ENCODE data around the gene PSKH1. TPM values are rescaled to one million over a fixed set of nuclear protein-coding genes. Genes with fewer than 3 reads are reported as not detected.
A peak's percentile ranks its signal among the peaks of the same experiment; 100 is the strongest.
"Not testable (repeated sequence)": the region's sequence is repeated elsewhere in the genome, so short reads cannot be mapped to it uniquely, and the experiment has no call there.

Gene PSKH1
- total RNA-seq, 2 experiments from 2014 or later, result 21.0 to 21.6 TPM

- no peak for ATAC-seq
- Mint-ChIP-seq H3K36me3 (peaks cover 4% of the 10 kb centered on the region), H3K27me3 (no peaks in the 10 kb centered on the region), H3K27ac (peak overlapping the region; percentile 0), H3K4me1 (peaks cover 17% of the 10 kb centered on the region), H3K4me3 (no peak overlapping the region), H3K9me3 (ENCODE audit: low read depth) (no peaks in the 10 kb centered on the region)
- no peak for DNase-seq
- CTCF ChIA-PET, result interaction anchor here (1.7 kb wide), 1 partner anchor 24 kb away, joined by 7 read pairs; no protein-coding TSS in a partner anchor
Observed at GRCh38 chr16:67907397-67908180, 14.5 kb downstream of the PSKH1 start.

GRCh38 chr16:67909056-67909742 lies 16.1 kb downstream of the PSKH1 start:
- Mint-ChIP-seq H3K9me3 (ENCODE audit: low read depth) (no peaks in the 10 kb centered on the region), H3K27me3 (no peaks in the 10 kb centered on the region), H3K36me3 (peaks cover 4% of the 10 kb centered on the region), H3K4me1 (peaks cover 17% of the 10 kb centered on the region), H3K4me3 (no peak overlapping the region), H3K27ac (peak overlapping the region; percentile 47)
- ATAC-seq (no peak), DNase-seq (no peak)
- CTCF ChIA-PET, result interaction anchor here (1.0 kb wide), 1 partner anchor 93 kb away, joined by 4 read pairs; no protein-coding TSS in a partner anchor

GRCh38 chr16:67910158-67910557 lies 17.1 kb downstream of the PSKH1 start:
- H3K27me3 Mint-ChIP-seq, result no peaks in the 10 kb centered on the region
- peak; percentile 95 for ATAC-seq
- no peaks in the 10 kb centered on the region for H3K9me3 Mint-ChIP-seq (ENCODE audit: low read depth)
- peak; percentile 73 for DNase-seq
- no peak overlapping the region for H3K4me3 Mint-ChIP-seq
- H3K4me1 Mint-ChIP-seq, result peaks cover 17% of the 10 kb centered on the region
- peaks cover 4% of the 10 kb centered on the region for H3K36me3 Mint-ChIP-seq
- CTCF ChIA-PET, result interaction anchor here (0.7 to 3.1 kb wide), 8 partner anchors 18 to 131 kb away, joined by 3 to 13 read pairs (median 5); no protein-coding TSS in a partner anchor
- H3K27ac Mint-ChIP-seq, result peak overlapping the region; percentile 47

DNA sequence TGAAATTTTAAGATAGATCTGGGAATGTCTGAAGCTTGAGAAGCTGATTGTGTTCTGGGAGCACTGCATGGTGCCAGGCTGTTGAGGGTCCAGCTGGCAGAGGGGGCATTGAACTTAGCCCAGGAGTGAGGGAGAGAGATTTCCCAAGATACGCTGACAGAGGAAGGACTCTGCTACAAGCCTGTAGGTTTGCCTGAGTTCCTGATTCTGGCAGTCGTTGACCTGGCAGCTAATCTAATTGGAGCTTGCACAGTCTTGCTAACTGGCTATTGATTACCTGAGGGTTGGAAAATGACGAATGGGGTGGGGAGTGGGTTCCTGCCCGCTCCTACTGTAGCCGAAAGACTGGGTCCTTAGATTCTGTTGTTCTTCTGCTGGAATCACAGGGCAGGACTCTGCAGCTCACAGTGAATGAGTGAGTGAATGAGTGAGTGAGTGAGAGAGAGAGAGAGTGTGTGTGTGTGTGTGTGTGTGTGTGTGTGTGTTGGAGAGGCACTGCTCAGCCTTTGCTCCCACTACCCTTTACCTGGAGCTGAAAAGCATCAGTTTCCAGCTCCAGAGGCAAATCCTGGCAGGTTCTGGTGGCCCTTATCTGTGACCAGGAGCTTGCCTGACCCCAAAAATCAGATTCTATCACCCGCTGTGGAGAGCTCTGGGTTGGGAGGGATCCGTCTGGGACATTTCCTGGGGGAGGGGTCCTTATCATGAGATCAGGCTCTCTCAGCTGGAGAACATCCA lies 21.9 kb downstream of the PSKH1 start:
- DNase-seq (no peak), ATAC-seq (no peak)
- Mint-ChIP-seq H3K36me3 (peaks cover 1% of the 10 kb centered on the region), H3K9me3 (ENCODE audit: low read depth) (no peaks in the 10 kb centered on the region), H3K4me1 (peaks cover 27% of the 10 kb centered on the region), H3K27ac (no peak overlapping the region), H3K27me3 (no peaks in the 10 kb centered on the region), H3K4me3 (no peak overlapping the region)
- CTCF ChIA-PET, result interaction anchor here (0.8 to 2.4 kb wide), 4 partner anchors 13 to 99 kb away, joined by 3 to 10 read pairs (median 5); partner anchors contain the start of gene PSMB10

GRCh38 chr16:67915496-67915769 lies 22.4 kb downstream of the PSKH1 start:
- peaks cover 22% of the 10 kb centered on the region for H3K4me1 Mint-ChIP-seq
- H3K27ac Mint-ChIP-seq, result not testable (repeated sequence)

GRCh38 chr16:67915831-67916723 lies 23.0 kb downstream of the PSKH1 start:
- CTCF ChIA-PET, result interaction anchor here (0.8 to 0.9 kb wide), 2 partner anchors 12 to 16 kb away, joined by 3 read pairs; no protein-coding TSS in a partner anchor
- no peaks in the 10 kb centered on the region for H3K9me3 Mint-ChIP-seq (ENCODE audit: low read depth)
- H3K27ac Mint-ChIP-seq, result peak overlapping the region; percentile 52
- H3K36me3 Mint-ChIP-seq, result peaks cover 3% of the 10 kb centered on the region
- peaks cover 19% of the 10 kb centered on the region for H3K4me1 Mint-ChIP-seq
- ATAC-seq (no peak), DNase-seq (no peak)
- H3K27me3 Mint-ChIP-seq, result no peaks in the 10 kb centered on the region
- H3K4me3 Mint-ChIP-seq, result no peak overlapping the region

More at GRCh38 chr16:67915496-67915769, 22.4 kb downstream of the PSKH1 start:
- not testable (repeated sequence) for ATAC-seq; H3K36me3 Mint-ChIP-seq; H3K27me3 Mint-ChIP-seq; H3K4me3 Mint-ChIP-seq; DNase-seq; H3K9me3 Mint-ChIP-seq (ENCODE audit: low read depth)
- CTCF ChIA-PET, result interaction anchor here (0.8 to 2.4 kb wide), 3 partner anchors 13 to 21 kb away, joined by 3 to 10 read pairs (median 3); partner anchors contain the start of gene PSMB10

DNA sequence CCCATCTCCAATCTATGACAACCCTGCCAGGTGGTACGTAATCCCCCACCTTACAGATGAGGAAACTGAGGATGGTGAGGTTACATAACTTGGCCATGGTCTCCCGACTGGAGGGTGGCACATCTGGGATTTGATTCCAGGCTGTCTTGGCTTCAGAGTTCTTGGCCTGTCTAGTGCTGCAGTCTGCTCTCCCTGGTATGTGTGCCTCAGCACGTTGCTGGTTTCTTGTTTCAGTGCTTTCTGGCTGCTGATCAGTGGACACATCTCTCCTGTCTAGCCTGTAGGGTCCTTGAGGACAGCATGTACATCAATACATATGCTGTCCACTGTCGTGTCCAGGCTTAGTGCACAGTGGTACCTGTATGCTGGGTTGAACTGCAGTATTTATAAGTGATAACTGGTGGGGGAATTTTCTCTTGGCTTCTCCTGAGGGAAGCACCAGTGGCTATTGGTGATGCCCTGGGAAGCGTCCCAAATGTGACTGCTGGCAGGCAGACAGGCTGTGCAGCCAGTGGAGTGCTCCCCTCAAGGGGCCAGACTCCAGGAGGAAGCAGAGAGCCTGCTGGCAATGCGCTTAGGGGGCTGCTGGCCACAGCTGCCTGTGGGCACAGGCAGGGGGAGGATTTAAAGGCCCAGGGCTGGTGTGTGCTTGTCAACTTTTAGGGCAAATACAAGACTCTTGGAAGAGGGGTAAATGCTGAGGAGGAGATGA lies 24.2 kb downstream of the PSKH1 start:
- no peak for DNase-seq
- H3K4me1 Mint-ChIP-seq, result peaks cover 26% of the 10 kb centered on the region
- peaks cover 3% of the 10 kb centered on the region for H3K36me3 Mint-ChIP-seq
- peak overlapping the region; percentile 80 for H3K27ac Mint-ChIP-seq
- H3K4me3 Mint-ChIP-seq, result no peak overlapping the region
- no peak for ATAC-seq
- CTCF ChIA-PET, result interaction anchor here (1.0 to 1.2 kb wide), 6 partner anchors 11 to 397 kb away, joined by 3 to 5 read pairs (median 3); partner anchors contain the start of gene PSMB10
- H3K9me3 Mint-ChIP-seq (ENCODE audit: low read depth), result no peaks in the 10 kb centered on the region
- H3K27me3 Mint-ChIP-seq, result no peaks in the 10 kb centered on the region

DNA sequence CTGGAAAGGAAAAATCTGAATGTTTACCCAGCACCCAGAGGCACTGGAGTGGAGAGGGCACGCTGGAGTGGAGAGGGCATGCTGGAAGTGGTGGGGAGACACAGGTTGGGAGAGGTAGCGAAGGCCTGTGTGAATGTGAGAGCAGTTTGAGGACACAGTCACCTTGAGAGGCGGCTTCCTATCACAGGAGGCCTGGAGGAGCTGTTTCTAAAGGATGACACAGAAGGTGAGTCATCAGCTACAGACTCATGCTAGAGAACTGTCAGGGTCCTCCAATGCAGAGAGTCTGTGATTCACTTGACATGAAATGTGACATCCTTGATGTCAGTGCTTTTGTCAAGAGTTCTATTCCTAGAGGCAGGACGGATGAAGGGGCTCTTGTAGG lies 24.8 kb downstream of the PSKH1 start:
- CTCF ChIA-PET, result interaction anchor here (1.0 to 1.2 kb wide), 7 partner anchors 11 to 397 kb away, joined by 3 to 5 read pairs (median 3); partner anchors contain the start of gene PSMB10
- no peak overlapping the region for H3K4me3 Mint-ChIP-seq
- H3K4me1 Mint-ChIP-seq, result peaks cover 26% of the 10 kb centered on the region
- ATAC-seq (peak; percentile 94), DNase-seq (peak; percentile 61)
- H3K27ac Mint-ChIP-seq, result peak overlapping the region; percentile 80
- H3K36me3 Mint-ChIP-seq, result peaks cover 3% of the 10 kb centered on the region
- H3K27me3 Mint-ChIP-seq, result no peaks in the 10 kb centered on the region
- no peaks in the 10 kb centered on the region for H3K9me3 Mint-ChIP-seq (ENCODE audit: low read depth)

GRCh38 chr16:67919622-67920221 lies 26.7 kb downstream of the PSKH1 start:
- H3K4me3 Mint-ChIP-seq, result no peak overlapping the region
- no peaks in the 10 kb centered on the region for H3K27me3 Mint-ChIP-seq
- no peaks in the 10 kb centered on the region for H3K9me3 Mint-ChIP-seq (ENCODE audit: low read depth)
- CTCF ChIA-PET, result interaction anchor here (0.6 to 2.5 kb wide), 6 partner anchors 9 to 248 kb away, joined by 3 to 12 read pairs (median 4); no protein-coding TSS in a partner anchor
- no peak overlapping the region for H3K27ac Mint-ChIP-seq
- peaks cover 3% of the 10 kb centered on the region for H3K36me3 Mint-ChIP-seq
- peak; percentile 43 for DNase-seq
- ATAC-seq, result peak; percentile 32
- peaks cover 26% of the 10 kb centered on the region for H3K4me1 Mint-ChIP-seq

DNA sequence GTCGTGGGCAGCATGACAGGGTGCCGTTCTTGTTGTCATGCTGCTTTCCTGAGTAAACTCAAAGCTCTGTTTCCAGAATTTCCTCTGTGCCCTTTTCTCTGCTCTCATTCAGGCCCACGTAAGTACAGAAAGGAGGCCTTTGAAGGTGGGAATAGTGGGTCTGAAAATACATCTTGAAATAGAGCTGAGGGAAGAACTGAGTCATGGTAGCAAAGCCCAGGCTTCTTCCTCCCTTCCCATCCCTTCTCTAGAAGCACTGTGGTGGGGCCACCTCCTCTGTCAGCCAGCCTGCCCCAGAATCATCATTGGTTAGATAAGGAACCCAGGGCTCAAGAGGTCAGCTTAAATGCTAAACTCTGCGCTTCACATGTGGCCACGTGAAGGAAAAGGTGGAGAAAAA lies 29.2 kb downstream of the PSKH1 start:
- Mint-ChIP-seq H3K4me1 (peaks cover 20% of the 10 kb centered on the region), H3K4me3 (no peak overlapping the region), H3K27me3 (no peaks in the 10 kb centered on the region), H3K27ac (peak overlapping the region; percentile 12), H3K9me3 (ENCODE audit: low read depth) (no peaks in the 10 kb centered on the region), H3K36me3 (peaks cover 3% of the 10 kb centered on the region)
- no peak for ATAC-seq
- CTCF ChIA-PET, result interaction anchor here (1.7 to 4.5 kb wide), 3 partner anchors 20 to 106 kb away, joined by 4 to 24 read pairs (median 12); no protein-coding TSS in a partner anchor
- no peak for DNase-seq

DNA sequence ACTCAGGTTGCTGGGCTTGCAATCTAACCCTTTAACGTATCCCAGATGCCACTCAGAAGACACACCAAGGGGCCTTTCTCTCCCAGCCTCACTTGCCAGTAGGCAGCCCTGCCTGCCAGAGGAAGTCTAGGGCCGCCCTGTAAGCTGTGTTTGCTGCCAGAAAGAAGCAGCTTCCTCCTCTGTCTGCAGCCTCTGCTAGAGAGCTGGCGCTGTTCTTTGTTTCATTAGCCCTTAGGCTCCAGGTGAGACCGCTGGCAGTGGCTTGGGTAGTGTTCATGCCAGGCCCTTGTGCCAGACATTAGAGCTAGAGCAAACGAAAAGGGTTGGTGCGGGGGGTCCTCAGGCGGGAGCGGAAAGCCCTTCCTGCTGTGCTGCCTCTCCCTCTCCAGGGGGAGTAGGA lies 29.7 kb downstream of the PSKH1 start:
- H3K27ac Mint-ChIP-seq, result no peak overlapping the region
- H3K36me3 Mint-ChIP-seq, result peaks cover 3% of the 10 kb centered on the region
- CTCF ChIA-PET, result interaction anchor here (1.7 to 4.5 kb wide), 3 partner anchors 19 to 107 kb away, joined by 4 to 24 read pairs (median 12); no protein-coding TSS in a partner anchor

More for the DNA sequence above, 29.7 kb downstream of the PSKH1 start:
- ATAC-seq (no peak), DNase-seq (no peak)
- Mint-ChIP-seq H3K4me3 (no peak overlapping the region), H3K27me3 (no peaks in the 10 kb centered on the region), H3K4me1 (peaks cover 14% of the 10 kb centered on the region), H3K9me3 (ENCODE audit: low read depth) (no peaks in the 10 kb centered on the region)

Data from activated CD8-positive, alpha-beta memory T cell treated with anti-CD3 and anti-CD28 coated beads, Interleukin-2, amount 10 ng/mL, durations not matched to agents 7 days and 5 days (primary cell).